ENCODE results near the gene SPTBN5.

DNA sequence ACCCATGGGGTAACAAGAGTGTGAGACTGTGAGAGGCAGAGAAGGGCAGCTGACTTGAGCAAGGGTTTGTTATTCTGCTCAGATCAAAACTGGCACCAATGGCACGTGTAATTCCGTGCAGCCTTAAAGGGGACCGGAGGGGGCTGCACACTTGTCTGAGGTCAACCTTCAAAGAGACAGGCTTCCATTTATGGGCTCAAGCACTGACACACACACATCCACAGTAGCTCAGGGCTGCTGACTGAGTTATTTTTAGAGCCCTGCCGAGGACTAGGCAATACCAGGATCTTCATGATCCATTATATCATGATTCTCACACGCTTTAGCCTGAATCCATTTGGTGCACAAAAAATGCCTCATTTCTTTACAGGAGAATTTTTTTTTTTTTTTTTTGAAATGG, 20.6 kb upstream of the SPTBN5 start:
- TF ChIP-seq, protein P1, sequence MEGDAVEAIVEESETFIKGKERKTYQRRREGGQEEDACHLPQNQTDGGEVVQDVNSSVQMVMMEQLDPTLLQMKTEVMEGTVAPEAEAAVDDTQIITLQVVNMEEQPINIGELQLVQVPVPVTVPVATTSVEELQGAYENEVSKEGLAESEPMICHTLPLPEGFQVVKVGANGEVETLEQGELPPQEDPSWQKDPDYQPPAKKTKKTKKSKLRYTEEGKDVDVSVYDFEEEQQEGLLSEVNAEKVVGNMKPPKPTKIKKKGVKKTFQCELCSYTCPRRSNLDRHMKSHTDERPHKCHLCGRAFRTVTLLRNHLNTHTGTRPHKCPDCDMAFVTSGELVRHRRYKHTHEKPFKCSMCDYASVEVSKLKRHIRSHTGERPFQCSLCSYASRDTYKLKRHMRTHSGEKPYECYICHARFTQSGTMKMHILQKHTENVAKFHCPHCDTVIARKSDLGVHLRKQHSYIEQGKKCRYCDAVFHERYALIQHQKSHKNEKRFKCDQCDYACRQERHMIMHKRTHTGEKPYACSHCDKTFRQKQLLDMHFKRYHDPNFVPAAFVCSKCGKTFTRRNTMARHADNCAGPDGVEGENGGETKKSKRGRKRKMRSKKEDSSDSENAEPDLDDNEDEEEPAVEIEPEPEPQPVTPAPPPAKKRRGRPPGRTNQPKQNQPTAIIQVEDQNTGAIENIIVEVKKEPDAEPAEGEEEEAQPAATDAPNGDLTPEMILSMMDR (IDR thresholded peaks at IDR 0.05) = no peak
- no peak for TF ChIP-seq POLR2A (IDR thresholded peaks at IDR 0.05)
